Nephron (organoid): Measurements from ENCODE around the gene KLHDC3.
A peak's percentile ranks its signal among the peaks of the same experiment; 100 is the strongest.

Source experiments
- H3K27ac Mint-ChIP-seq, 3 experiments: 2 replicates each; pipeline ENCODE4 v1.8.0; 2020; ENCODE audit warnings: mixed read lengths in 3 of 3, mild to moderate bottlenecking in 2 of 3, moderate library complexity in 1 of 3
- H3K27me3 Mint-ChIP-seq: 2 replicates; pipeline ENCODE4 v1.8.0; 2021; ENCODE audit warnings: low read depth, mild to moderate bottlenecking, moderate library complexity, mixed read lengths
- H3K36me3 Mint-ChIP-seq: 2 replicates; pipeline ENCODE4 v1.8.0; 2020; ENCODE audit warnings: low read depth, mixed read lengths
- H3K4me1 Mint-ChIP-seq: 2 replicates; pipeline ENCODE4 v1.8.0; 2020; ENCODE audit warnings: mixed read lengths
- H3K4me3 Mint-ChIP-seq, 3 experiments: 2 replicates each; pipeline ENCODE4 v1.8.0; 2020; ENCODE audit warnings: mild to moderate bottlenecking in 3 of 3, mixed read lengths in 3 of 3, moderate library complexity in 2 of 3
- H3K9me3 Mint-ChIP-seq: 2 replicates; pipeline ENCODE4 v1.8.0; 2020; ENCODE audit warnings: mixed read lengths
- CTCF ChIP-seq, 3 experiments: fragments of 200-600 bp; sonication (generic); IDR thresholded peaks; one replicate each; pipeline ENCODE4 v1.5.0; 2021; ENCODE audit warnings: antibody characterized with exemption in 3 of 3; ENCODE audit not compliant: unreplicated experiment in 3 of 3

The KLHDC3 gene

GRCh38 chr6:43061861-43062260 is 47.8 kb downstream of the KLHDC3 start:
- no peak for TF ChIP-seq CTCF (IDR thresholded peaks at IDR 0.05; ENCODE audit: unreplicated experiment in 3 of 3)
- Mint-ChIP-seq H3K4me3 (peak overlapping the region; percentile 68 to 97 (median 96)), H3K27me3 (no peaks in the 10 kb centered on the region), H3K27ac (peak overlapping the region; percentile 77 to 99 (median 97)), H3K9me3 (no peaks in the 10 kb centered on the region), H3K4me1 (peaks cover 38% of the 10 kb centered on the region), H3K36me3 (peaks cover 51% of the 10 kb centered on the region)

GRCh38 chr6:43062818-43063217 is 48.8 kb downstream of the KLHDC3 start:
- TF ChIP-seq CTCF (IDR thresholded peaks at IDR 0.05; ENCODE audit: unreplicated experiment in 3 of 3) = no peak
- H3K36me3 Mint-ChIP-seq = peaks cover 47% of the 10 kb centered on the region
- no peaks in the 10 kb centered on the region for H3K27me3 Mint-ChIP-seq
- H3K27ac Mint-ChIP-seq = no peak overlapping the region
- H3K4me1 Mint-ChIP-seq = peaks cover 38% of the 10 kb centered on the region
- H3K9me3 Mint-ChIP-seq = no peaks in the 10 kb centered on the region
- no peak overlapping the region for H3K4me3 Mint-ChIP-seq

- H3K27me3 Mint-ChIP-seq = no peaks in the 10 kb centered on the region
- TF ChIP-seq CTCF (IDR thresholded peaks at IDR 0.05; ENCODE audit: unreplicated experiment in 3 of 3) = peak; percentile 59 to 78 (median 67)
- H3K4me3 Mint-ChIP-seq = peak overlapping the region; percentile 53 to 60 (median 59)
- H3K36me3 Mint-ChIP-seq = peaks cover 43% of the 10 kb centered on the region
- H3K9me3 Mint-ChIP-seq = no peaks in the 10 kb centered on the region
- H3K4me1 Mint-ChIP-seq = peaks cover 40% of the 10 kb centered on the region
- peak overlapping the region; percentile 80 to 97 (median 95) for H3K27ac Mint-ChIP-seq
Observed at GRCh38 chr6:43070028-43070632, 56.1 kb downstream of the KLHDC3 start.
